ENCODE results near the gene RAPGEF2. TPM values are rescaled to one million over a fixed set of nuclear protein-coding genes. Genes with fewer than 3 reads are reported as not detected.

RAPGEF2 gene
- total and polyA plus RNA-seq, 3 experiments from 2014 or later, result 1.0 to 34.3 (median 29.2) TPM

GRCh38 chr4:159151689-159152088 is 48.8 kb downstream of the RAPGEF2 start:
- Histone ChIP-seq H3K9me3 (ENCODE audit: low read length) (no peaks in the 10 kb centered on the region), H3K4me3 (ENCODE audit: low read length) (no peak overlapping the region), H3K27ac (ENCODE audit: low read depth, low read length) (peak overlapping the region; percentile 65), H3K36me3 (ENCODE audit: insufficient read depth, low read length) (no peaks in the 10 kb centered on the region), H3K4me1 (ENCODE audit: insufficient read depth, low read length) (no peaks in the 10 kb centered on the region), H3K27me3 (ENCODE audit: insufficient read depth, low read length, poor library complexity, severe bottlenecking) (no peaks in the 10 kb centered on the region)
- no peak for DNase-seq
- Mint-ChIP-seq H3K4me3 (no peak overlapping the region), H3K36me3 (no peaks in the 10 kb centered on the region), H3K27me3 (no peaks in the 10 kb centered on the region), H3K27ac (peak overlapping the region in 1 of 8 donors; percentile 2), H3K9me3 (no peaks in the 10 kb centered on the region), H3K4me1 (peaks cover 15 to 41% (median 26%) of the 10 kb centered on the region in 3 donors)
- CTCF ChIA-PET, result interaction anchor here (1.0 kb wide), 1 partner anchor 91 kb away, joined by 3 read pairs; no protein-coding TSS in a partner anchor
- POLR2A ChIA-PET, result no interaction called here

GRCh38 chr4:159152181-159152580 is 49.3 kb downstream of the RAPGEF2 start:
- Histone ChIP-seq H3K27me3 (ENCODE audit: insufficient read depth, low read length, poor library complexity, severe bottlenecking) (no peaks in the 10 kb centered on the region), H3K9me3 (ENCODE audit: low read length) (no peaks in the 10 kb centered on the region), H3K4me1 (ENCODE audit: insufficient read depth, low read length) (no peaks in the 10 kb centered on the region), H3K36me3 (ENCODE audit: insufficient read depth, low read length) (no peaks in the 10 kb centered on the region), H3K4me3 (ENCODE audit: low read length) (no peak overlapping the region), H3K27ac (ENCODE audit: low read depth, low read length) (peak overlapping the region; percentile 65)
- Mint-ChIP-seq H3K9me3 (no peaks in the 10 kb centered on the region), H3K27ac (no peak overlapping the region), H3K4me3 (peak overlapping the region in 1 of 7 donors; percentile 24), H3K4me1 (peaks cover 15 to 39% (median 26%) of the 10 kb centered on the region in 3 donors), H3K27me3 (no peaks in the 10 kb centered on the region), H3K36me3 (no peaks in the 10 kb centered on the region)
- ChIA-PET CTCF (interaction anchor here (1.0 kb wide), 1 partner anchor 92 kb away, joined by 3 read pairs; no protein-coding TSS in a partner anchor), POLR2A (no interaction called here)
- no peak for DNase-seq

- POLR2A ChIA-PET, result no interaction called here
- no peak overlapping the region for H3K4me3 ChIP-seq (ENCODE audit: low read length)
- no peak overlapping the region for H3K27ac ChIP-seq (ENCODE audit: low read depth, low read length)
- DNase-seq, result no peak
- Mint-ChIP-seq H3K27ac (no peak overlapping the region), H3K36me3 (no peaks in the 10 kb centered on the region), H3K4me1 (peaks cover 17 to 48% (median 26%) of the 10 kb centered on the region in 3 donors), H3K4me3 (no peak overlapping the region), H3K9me3 (no peaks in the 10 kb centered on the region), H3K27me3 (no peaks in the 10 kb centered on the region)
- CTCF ChIA-PET, result no interaction called here
- no peaks in the 10 kb centered on the region for H3K27me3 ChIP-seq (ENCODE audit: insufficient read depth, low read length, poor library complexity, severe bottlenecking)
- no peaks in the 10 kb centered on the region for H3K36me3 ChIP-seq (ENCODE audit: insufficient read depth, low read length)
- no peaks in the 10 kb centered on the region for H3K9me3 ChIP-seq (ENCODE audit: low read length)
- H3K4me1 ChIP-seq (ENCODE audit: insufficient read depth, low read length), result no peaks in the 10 kb centered on the region
Observed at GRCh38 chr4:159153669-159154068, 50.8 kb downstream of the RAPGEF2 start.

GRCh38 chr4:159155119-159155518 is 52.2 kb downstream of the RAPGEF2 start:
- no peak for DNase-seq
- Histone ChIP-seq H3K4me1 (ENCODE audit: insufficient read depth, low read length) (no peaks in the 10 kb centered on the region), H3K36me3 (ENCODE audit: insufficient read depth, low read length) (no peaks in the 10 kb centered on the region), H3K9me3 (ENCODE audit: low read length) (no peaks in the 10 kb centered on the region), H3K4me3 (ENCODE audit: low read length) (no peak overlapping the region), H3K27ac (ENCODE audit: low read depth, low read length) (no peak overlapping the region), H3K27me3 (ENCODE audit: insufficient read depth, low read length, poor library complexity, severe bottlenecking) (no peaks in the 10 kb centered on the region)
- Mint-ChIP-seq H3K4me1 (peaks cover 19 to 50% (median 21%) of the 10 kb centered on the region in 3 donors), H3K27ac (no peak overlapping the region), H3K36me3 (no peaks in the 10 kb centered on the region), H3K4me3 (no peak overlapping the region), H3K9me3 (no peaks in the 10 kb centered on the region), H3K27me3 (no peaks in the 10 kb centered on the region)
- CTCF ChIA-PET, result no interaction called here
- POLR2A ChIA-PET, result no interaction called here

GRCh38 chr4:159158083-159158617 is 55.3 kb downstream of the RAPGEF2 start:
- Histone ChIP-seq H3K9me3 (ENCODE audit: low read length) (no peaks in the 10 kb centered on the region), H3K27me3 (ENCODE audit: insufficient read depth, low read length, poor library complexity, severe bottlenecking) (no peaks in the 10 kb centered on the region), H3K4me1 (ENCODE audit: insufficient read depth, low read length) (no peaks in the 10 kb centered on the region), H3K4me3 (ENCODE audit: low read length) (no peak overlapping the region), H3K36me3 (ENCODE audit: insufficient read depth, low read length) (no peaks in the 10 kb centered on the region), H3K27ac (ENCODE audit: low read depth, low read length) (no peak overlapping the region)
- no peak for DNase-seq
- no peaks in the 10 kb centered on the region for H3K9me3 Mint-ChIP-seq
- H3K36me3 Mint-ChIP-seq, result no peaks in the 10 kb centered on the region
- CTCF ChIA-PET, result no interaction called here
- POLR2A ChIA-PET, result no interaction called here
- H3K27ac Mint-ChIP-seq, result no peak overlapping the region
- peaks cover 9 to 38% (median 10%) of the 10 kb centered on the region in 3 donors for H3K4me1 Mint-ChIP-seq
- no peaks in the 10 kb centered on the region for H3K27me3 Mint-ChIP-seq
- H3K4me3 Mint-ChIP-seq, result no peak overlapping the region

- Mint-ChIP-seq H3K4me3 (no peak overlapping the region), H3K27ac (no peak overlapping the region), H3K9me3 (no peaks in the 10 kb centered on the region), H3K4me1 (peaks cover 8 to 40% (median 9%) of the 10 kb centered on the region in 3 donors), H3K27me3 (no peaks in the 10 kb centered on the region), H3K36me3 (no peaks in the 10 kb centered on the region)
- DNase-seq, result no peak
- no peaks in the 10 kb centered on the region for H3K36me3 ChIP-seq (ENCODE audit: insufficient read depth, low read length)
- POLR2A ChIA-PET, result no interaction called here
- no peak overlapping the region for H3K4me3 ChIP-seq (ENCODE audit: low read length)
- no peak overlapping the region for H3K27ac ChIP-seq (ENCODE audit: low read depth, low read length)
- H3K9me3 ChIP-seq (ENCODE audit: low read length), result no peaks in the 10 kb centered on the region
- CTCF ChIA-PET, result no interaction called here
- H3K4me1 ChIP-seq (ENCODE audit: insufficient read depth, low read length), result no peaks in the 10 kb centered on the region
- no peaks in the 10 kb centered on the region for H3K27me3 ChIP-seq (ENCODE audit: insufficient read depth, low read length, poor library complexity, severe bottlenecking)
Observed at GRCh38 chr4:159158985-159159384, 56.1 kb downstream of the RAPGEF2 start.

GRCh38 chr4:159159611-159160010 is 56.7 kb downstream of the RAPGEF2 start:
- H3K4me3 Mint-ChIP-seq, result no peak overlapping the region
- H3K27me3 ChIP-seq (ENCODE audit: insufficient read depth, low read length, poor library complexity, severe bottlenecking), result no peaks in the 10 kb centered on the region
- H3K4me1 ChIP-seq (ENCODE audit: insufficient read depth, low read length), result no peaks in the 10 kb centered on the region
- DNase-seq, result no peak
- H3K9me3 Mint-ChIP-seq, result no peaks in the 10 kb centered on the region
- no peaks in the 10 kb centered on the region for H3K27me3 Mint-ChIP-seq
- H3K4me1 Mint-ChIP-seq, result peaks cover 6 to 36% (median 7%) of the 10 kb centered on the region in 3 donors
- H3K4me3 ChIP-seq (ENCODE audit: low read length), result no peak overlapping the region
- ChIA-PET CTCF (no interaction called here), POLR2A (no interaction called here)
- H3K36me3 ChIP-seq (ENCODE audit: insufficient read depth, low read length), result no peaks in the 10 kb centered on the region
- H3K36me3 Mint-ChIP-seq, result no peaks in the 10 kb centered on the region
- no peak overlapping the region for H3K27ac Mint-ChIP-seq
- H3K9me3 ChIP-seq (ENCODE audit: low read length), result no peaks in the 10 kb centered on the region
- no peak overlapping the region for H3K27ac ChIP-seq (ENCODE audit: low read depth, low read length)

- Histone ChIP-seq H3K9me3 (ENCODE audit: low read length) (no peaks in the 10 kb centered on the region), H3K36me3 (ENCODE audit: insufficient read depth, low read length) (no peaks in the 10 kb centered on the region), H3K27me3 (ENCODE audit: insufficient read depth, low read length, poor library complexity, severe bottlenecking) (no peaks in the 10 kb centered on the region), H3K4me3 (ENCODE audit: low read length) (no peak overlapping the region), H3K4me1 (ENCODE audit: insufficient read depth, low read length) (no peaks in the 10 kb centered on the region), H3K27ac (ENCODE audit: low read depth, low read length) (no peak overlapping the region)
- H3K27me3 Mint-ChIP-seq, result no peaks in the 10 kb centered on the region
- H3K27ac Mint-ChIP-seq, result no peak overlapping the region
- peaks cover 5 to 33% (median 6%) of the 10 kb centered on the region in 3 donors for H3K4me1 Mint-ChIP-seq
- ChIA-PET POLR2A (no interaction called here), CTCF (no interaction called here)
- no peaks in the 10 kb centered on the region for H3K36me3 Mint-ChIP-seq
- DNase-seq, result no peak
- no peaks in the 10 kb centered on the region for H3K9me3 Mint-ChIP-seq
- H3K4me3 Mint-ChIP-seq, result no peak overlapping the region
Observed at GRCh38 chr4:159160242-159160641, 57.4 kb downstream of the RAPGEF2 start.
